CD4-positive, alpha-beta T cell treated with Interleukin-17A for 4 hours (primary cell): ENCODE results near the gene NFKBIA.
"Not testable (repeated sequence)": the region's sequence is repeated elsewhere in the genome, so short reads cannot be mapped to it uniquely, and the experiment has no call there.

ENCODE experiments used
- DNase-seq: peaks from one replicate; pipeline ENCODE4 v3.0.0-alpha.2; 2020; ENCODE audit warnings: mixed read lengths

NFKBIA gene

GRCh38 chr14:35404449-35405303 is at the start of gene NFKBIA:
Gene NFKBIA (minus strand): TSS chr14:35404749. CDS start chr14:35404644, 105 bp downstream.
- DNase-seq, result peak; percentile 94

- no peak for DNase-seq
Observed at GRCh38 chr14:35446450-35446849, 41.9 kb upstream of the NFKBIA start.

GRCh38 chr14:35444104-35444503 is 39.6 kb upstream of the NFKBIA start:
- DNase-seq, result no peak

GRCh38 chr14:35441160-35441559 is 36.6 kb upstream of the NFKBIA start:
- no peak for DNase-seq

GRCh38 chr14:35438910-35439713 is 34.6 kb upstream of the NFKBIA start:
- DNase-seq, result no peak

- DNase-seq, result not testable (repeated sequence)
Observed at GRCh38 chr14:35438492-35438891, 33.9 kb upstream of the NFKBIA start.

- no peak for DNase-seq
Observed at GRCh38 chr14:35435177-35435576, 30.6 kb upstream of the NFKBIA start.

GRCh38 chr14:35433826-35434225 is 29.3 kb upstream of the NFKBIA start:
- no peak for DNase-seq

GRCh38 chr14:35430459-35431199 is 26.1 kb upstream of the NFKBIA start:
- no peak for DNase-seq

GRCh38 chr14:35429951-35430350 is 25.4 kb upstream of the NFKBIA start:
- no peak for DNase-seq

- DNase-seq, result no peak
Observed at GRCh38 chr14:35425850-35426249, 21.3 kb upstream of the NFKBIA start.

GRCh38 chr14:35423621-35424020 is 19.1 kb upstream of the NFKBIA start:
- DNase-seq, result no peak

GRCh38 chr14:35420036-35420811 is 15.7 kb upstream of the NFKBIA start:
- DNase-seq, result no peak

GRCh38 chr14:35419429-35419841 is 14.9 kb upstream of the NFKBIA start:
- no peak for DNase-seq

GRCh38 chr14:35418093-35418492 is 13.5 kb upstream of the NFKBIA start:
- no peak for DNase-seq

- DNase-seq, result peak; percentile 71
Observed at GRCh38 chr14:35416108-35416750, 11.7 kb upstream of the NFKBIA start.

- no peak for DNase-seq
Observed at GRCh38 chr14:35414365-35414764, 9.8 kb upstream of the NFKBIA start.

GRCh38 chr14:35412272-35413056 is 7.9 kb upstream of the NFKBIA start:
- DNase-seq, result no peak

- DNase-seq, result no peak
Observed at GRCh38 chr14:35410858-35411257, 6.3 kb upstream of the NFKBIA start.

- DNase-seq, result no peak
Observed at GRCh38 chr14:35409595-35409994, 5.0 kb upstream of the NFKBIA start.

- no peak for DNase-seq
Observed at GRCh38 chr14:35408026-35408425, 3.5 kb upstream of the NFKBIA start.
